HepG2 (cell line): ENCODE results near the gene ADAMTS8. TPM values are rescaled to one million over a fixed set of nuclear protein-coding genes. Genes with fewer than 3 reads are reported as not detected.

Experiments used
- ATAC-seq: fragments of 200-7000 bp; cut with Tn5 transposase; 3 replicates; pipeline ENCODE4 v1.9.1; 2020; ENCODE audit warnings: mild to moderate bottlenecking, moderate library complexity
- BruUV-seq: library from RNA; stranded (reverse); fragments of 400-500 nt; replicated peaks from 2 replicates; lab custom pipeline; 2021; lab: Mats Ljungman, UMichigan
- CTCF ChIA-PET: fragments of 300-600 bp; formaldehyde crosslinking; extraction: SDS; loops from one replicate; lab custom pipeline; 2021; ENCODE audit warnings: low total read pairs, inconsistent platforms, low intra/inter-chr PET ratio; lab: Yijun Ruan, JAX
- POLR2A ChIA-PET: fragments of 350-600 bp; sonication (Branson Sonifier 250); formaldehyde crosslinking; loops from one replicate; lab custom pipeline; 2020; ENCODE audit warnings: antibody characterized with exemption, inconsistent platforms; lab: Yijun Ruan, JAX
- DNase-seq: peaks from one replicate; pipeline ENCODE4 v3.0.0-alpha.2; 2015; ENCODE audit warnings: low spot score
- FAIRE-seq: peaks from 3 replicates; lab custom pipeline; 2011; peaks lifted over from hg19 to GRCh38; lab: Jason Lieb, UNC
- H2AFZ ChIP-seq: one replicate; pipeline ENCODE4 v1.6.1; 2011; ENCODE audit warnings: low read length, inconsistent platforms
- H3K27ac ChIP-seq: fragments of 300-600 bp; 3 replicates; pipeline ENCODE4 v1.8.0; 2011; ENCODE audit warnings: mixed run types, mild to moderate bottlenecking, mixed read lengths, low read length, inconsistent platforms; ENCODE audit not compliant: insufficient read depth; ENCODE audit errors: extremely low read length
- H3K27me3 ChIP-seq, 2 experiments: fragments of 200-600 bp in 1 of 2; 2 replicates in 1 of 2; 3 replicates in 1 of 2; pipeline versions ENCODE4 v1.6.0 to v1.8.0; 2011; ENCODE audit warnings: low read length in 2 of 2, mild to moderate bottlenecking in 2 of 2, moderate library complexity in 2 of 2, inconsistent platforms in 1 of 2; ENCODE audit not compliant: insufficient read depth in 2 of 2, control insufficient read depth in 1 of 2
- H3K36me3 ChIP-seq, 2 experiments: fragments of 200-600 bp in 1 of 2; replicated peaks in 1 of 2; 2 replicates in 1 of 2; 3 replicates in 1 of 2; pipeline versions ENCODE4 v1.5.1 to v1.8.0; 2011; ENCODE audit warnings: low read length in 2 of 2, inconsistent platforms in 1 of 2; ENCODE audit not compliant: insufficient read depth in 2 of 2, control insufficient read depth in 1 of 2
- H3K4me1 ChIP-seq: 2 replicates; pipeline ENCODE4 v1.5.1; 2012; ENCODE audit warnings: low read length, inconsistent platforms; ENCODE audit not compliant: insufficient read depth
- H3K4me2 ChIP-seq: 2 replicates; pipeline ENCODE4 v1.6.0; 2011; ENCODE audit warnings: low read depth, low read length, inconsistent platforms
- H3K4me3 ChIP-seq, 3 experiments: fragments of 200-600 bp in 1 of 3; sonication (generic), shearing (Covaris generic) in 1 of 3; replicated peaks in 1 of 3; 2 replicates each; pipeline ENCODE4 v1.5.1; 2011 to 2016; ENCODE audit warnings: low read length in 3 of 3, inconsistent platforms in 2 of 3, low read depth in 2 of 3, mild to moderate bottlenecking in 2 of 3, control low read depth in 1 of 3, mixed read lengths in 1 of 3; ENCODE audit not compliant: insufficient read depth in 1 of 3
- H3K79me2 ChIP-seq: one replicate; pipeline ENCODE4 v1.6.1; 2011; ENCODE audit warnings: low read length, inconsistent platforms; ENCODE audit not compliant: insufficient read depth
- H3K9ac ChIP-seq: 2 replicates; pipeline ENCODE4 v1.6.0; 2011; ENCODE audit warnings: mild to moderate bottlenecking, low read depth, low read length, inconsistent platforms; ENCODE audit not compliant: insufficient read depth
- H3K9me3 ChIP-seq: 2 replicates; pipeline ENCODE4 v1.5.1; 2012; ENCODE audit warnings: mild to moderate bottlenecking, low read length
- H4K20me1 ChIP-seq: 2 replicates; pipeline ENCODE4 v1.6.0; 2011; ENCODE audit warnings: inconsistent platforms, mild to moderate bottlenecking, low read length, moderate library complexity; ENCODE audit not compliant: insufficient read depth
- ARNT2 ChIP-seq: sonication (generic); formaldehyde crosslinking; IDR thresholded peaks from 2 replicates; pipeline ENCODE4 v1.8.0; 2022; ENCODE audit warnings: mild to moderate bottlenecking, low read depth, missing genetic modification reagents, moderate library complexity
- CEBPB ChIP-seq: IDR thresholded peaks from 2 replicates; pipeline ENCODE4 v1.6.1; 2011; ENCODE audit warnings: low read depth, low read length, improper control_type of control experiment, borderline replicate concordance
- GPBP1L1 ChIP-seq: sonication (generic); formaldehyde crosslinking; IDR thresholded peaks from 2 replicates; pipeline ENCODE4 v1.5.0; 2020; ENCODE audit warnings: mild to moderate bottlenecking, missing genetic modification reagents
- HNF4G ChIP-seq, 2 experiments: sonication (generic) in 1 of 2; formaldehyde crosslinking in 1 of 2; IDR thresholded peaks; 2 replicates each; pipeline versions ENCODE4 v1.4.0 to v1.6.1; 2011 to 2020; ENCODE audit warnings: borderline replicate concordance in 2 of 2, low read depth in 2 of 2, mild to moderate bottlenecking in 2 of 2, low read length in 1 of 2, missing genetic modification reagents in 1 of 2, moderate library complexity in 1 of 2
- ISX ChIP-seq: sonication (generic); formaldehyde crosslinking; conservative IDR thresholded peaks from 2 replicates; pipeline ENCODE4 v1.5.0; 2020; ENCODE audit warnings: missing genetic modification reagents
- LRRFIP1 ChIP-seq: sonication (generic); formaldehyde crosslinking; conservative IDR thresholded peaks from 2 replicates; pipeline ENCODE4 v1.4.0; 2020; ENCODE audit warnings: missing genetic modification reagents
- MIER2 ChIP-seq: IDR thresholded peaks from 2 replicates; pipeline ENCODE4 v1.6.1; 2016; ENCODE audit warnings: missing biosample characterization, missing genetic modification reagents
- MIXL1 ChIP-seq: IDR thresholded peaks from 2 replicates; pipeline ENCODE4 v1.6.1; 2016
- MTF1 ChIP-seq: sonication (generic); formaldehyde crosslinking; IDR thresholded peaks from 2 replicates; pipeline ENCODE4 v1.5.0; 2020; ENCODE audit warnings: missing genetic modification reagents
- TIGD3 ChIP-seq: sonication (generic); formaldehyde crosslinking; IDR thresholded peaks from 2 replicates; pipeline ENCODE4 v1.5.1; 2020; ENCODE audit warnings: mild to moderate bottlenecking, missing genetic modification reagents, borderline replicate concordance
- ZNF17 ChIP-seq: sonication (generic); formaldehyde crosslinking; IDR thresholded peaks from 2 replicates; pipeline ENCODE4 v1.5.0; 2020; ENCODE audit warnings: mild to moderate bottlenecking, missing genetic modification reagents
- ZNF280B ChIP-seq: sonication (generic); formaldehyde crosslinking; IDR thresholded peaks from 2 replicates; pipeline ENCODE4 v1.5.0; 2020; ENCODE audit warnings: missing genetic modification reagents, mild to moderate bottlenecking, borderline replicate concordance
- ZNF547 ChIP-seq: sonication (generic); formaldehyde crosslinking; IDR thresholded peaks from 2 replicates; pipeline ENCODE4 v1.5.1; 2020; ENCODE audit warnings: mild to moderate bottlenecking, missing genetic modification reagents
- ZNF607 ChIP-seq: sonication (generic); formaldehyde crosslinking; IDR thresholded peaks from 2 replicates; pipeline ENCODE4 v1.5.1; 2020; ENCODE audit warnings: missing genetic modification reagents, mild to moderate bottlenecking, borderline replicate concordance
- ZSCAN22 ChIP-seq: sonication (generic); formaldehyde crosslinking; IDR thresholded peaks from 2 replicates; pipeline ENCODE4 v1.4.0; 2020; ENCODE audit warnings: mild to moderate bottlenecking, missing genetic modification reagents
- ZSCAN31 ChIP-seq: sonication (generic); formaldehyde crosslinking; IDR thresholded peaks from 2 replicates; pipeline ENCODE4 v1.5.0; 2020; ENCODE audit warnings: low read depth, mild to moderate bottlenecking, missing genetic modification reagents
- WGBS: methylation state at CpG from one replicate; pipeline ENCODE4 v1.1.6; 2017; ENCODE audit warnings: low lambda C conversion rate; 5-methylcytosine and 5-hydroxymethylcytosine counted together
- in situ Hi-C: cut with HindIII; loops from 2 replicates; pipeline ENCODE4 v1.10.0; 2017; ENCODE audit warnings: low pct_unique_long_range_greater_than_20kb; ENCODE audit not compliant: extremely low pct_ligation_motif_present
- intact Hi-C: fragments of 100-400 bp; cut with micrococcal nuclease; formaldehyde crosslinking; loops from one replicate; pipeline ENCODE4 v1.10.0; 2022; ENCODE audit not compliant: unreplicated experiment
- polyA plus RNA-seq, 8 experiments: library from polyadenylated mRNA; depleted of rRNA in 3 of 8; stranded (reverse) in 7 of 8; unstranded in 1 of 8; fragments of >200 nt; fragmentation: Illumina TruSeq in 4 of 8; extraction: Trizol in 4 of 8; gene quantifications; 2 replicates each; pipeline versions ENCODE4 v1.2.1 to v1.2.3, GENCODE V29; 2011 to 2016; ENCODE audit warnings: low read depth in 4 of 8, missing spikeins in 1 of 8, mixed read lengths in 1 of 8; ENCODE audit not compliant: insufficient read depth in 1 of 8
- total RNA-seq, 5 experiments: library from RNA; depleted of rRNA; stranded (reverse); fragments of >200 nt; fragmentation: Illumina TruSeq; extraction: Trizol; gene quantifications; 2 replicates each; pipeline ENCODE4 v1.2.3, GENCODE V29; 2016; ENCODE audit warnings: low read depth in 1 of 5
- TF ChIP-seq, protein P1 (sequence below): sonication (generic); formaldehyde crosslinking; IDR thresholded peaks from 2 replicates; pipeline ENCODE4 v1.5.1; 2020; ENCODE audit warnings: mild to moderate bottlenecking, missing genetic modification reagents, moderate library complexity

Gene ADAMTS8
- total and polyA plus RNA-seq, 2 of the 13 experiments (the other 11 are each of a cell fraction or from before 2014, with no cell fraction given): not detected

GRCh38 chr11:130404727-130405126 is 23.7 kb downstream of the ADAMTS8 start:
- ChIA-PET CTCF (no interaction called here), POLR2A (no interaction called here)
- Histone ChIP-seq H3K4me2 (no peak overlapping the region), H3K4me3 (no peak overlapping the region), H3K36me3 (no peaks in the 10 kb centered on the region), H3K9me3 (no peaks in the 10 kb centered on the region), H2AFZ (no peak overlapping the region), H3K79me2 (no peaks in the 10 kb centered on the region), H3K27ac (no peak overlapping the region), H3K9ac (no peak overlapping the region), H3K4me1 (no peaks in the 10 kb centered on the region), H4K20me1 (no peaks in the 10 kb centered on the region), H3K27me3 (peaks cover 10 to 55% of the 10 kb centered on the region in 2 experiments; a peak in 4 of 5 replicates)
- in situ Hi-C loops: no loop called here
- no peak for FAIRE-seq
- intact Hi-C loops: no loop called here
- WGBS: 61% methylated on average over 5 of the region's 5 CpGs
- no peak for DNase-seq
- BruUV-seq: no TSS peak
- ATAC-seq: no peak
- no peak for TF ChIP-seq ZNF547 (CRISPR knock-in tag)
- TF ChIP-seq GPBP1L1: no peak
- TF ChIP-seq, protein P1, sequence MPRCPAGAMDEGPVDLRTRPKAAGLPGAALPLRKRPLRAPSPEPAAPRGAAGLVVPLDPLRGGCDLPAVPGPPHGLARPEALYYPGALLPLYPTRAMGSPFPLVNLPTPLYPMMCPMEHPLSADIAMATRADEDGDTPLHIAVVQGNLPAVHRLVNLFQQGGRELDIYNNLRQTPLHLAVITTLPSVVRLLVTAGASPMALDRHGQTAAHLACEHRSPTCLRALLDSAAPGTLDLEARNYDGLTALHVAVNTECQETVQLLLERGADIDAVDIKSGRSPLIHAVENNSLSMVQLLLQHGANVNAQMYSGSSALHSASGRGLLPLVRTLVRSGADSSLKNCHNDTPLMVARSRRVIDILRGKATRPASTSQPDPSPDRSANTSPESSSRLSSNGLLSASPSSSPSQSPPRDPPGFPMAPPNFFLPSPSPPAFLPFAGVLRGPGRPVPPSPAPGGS (CRISPR knock-in tag): no peak
- no peak for TF ChIP-seq MTF1 (CRISPR knock-in tag)
- no peak for TF ChIP-seq LRRFIP1
- no peak for TF ChIP-seq ZNF280B (CRISPR knock-in tag)
- TF ChIP-seq ZSCAN22 (CRISPR knock-in tag): no peak
- TF ChIP-seq ZSCAN31: no peak
- TF ChIP-seq TIGD3 (CRISPR knock-in tag): no peak
- no peak for TF ChIP-seq MIXL1
- no peak for TF ChIP-seq ZNF17 (CRISPR knock-in tag)
- TF ChIP-seq HNF4G (IDR thresholded peaks at IDR 0.05; ENCODE audit: borderline replicate concordance, low read depth, low read length): no peak
- TF ChIP-seq HNF4G (CRISPR knock-in tag; IDR thresholded peaks at IDR 0.05; ENCODE audit: borderline replicate concordance, low read depth): no peak
- TF ChIP-seq MIER2: no peak
- no peak for TF ChIP-seq ZNF607
- no peak for TF ChIP-seq CEBPB
- TF ChIP-seq ARNT2 (CRISPR knock-in tag): no peak
- no peak for TF ChIP-seq ISX (CRISPR knock-in tag)
